ENCODE data around the gene MORF4L1.

- TF ChIP-seq CTCF (IDR thresholded peaks at IDR 0.05): no peak
- TF ChIP-seq EZH2 (IDR thresholded peaks at IDR 0.05): no peak
- TF ChIP-seq EZH2phosphoT487 (IDR thresholded peaks at IDR 0.05): no peak
Observed at GRCh38 chr15:78893538-78893937, 20.8 kb downstream of the MORF4L1 start.
